Esophagus (tissue), 2 donors: ENCODE measurements around the gene ZGRF1. TPM values are rescaled to one million over a fixed set of nuclear protein-coding genes. Genes with fewer than 3 reads are reported as not detected.
"Not testable (repeated sequence)": the region's sequence is repeated elsewhere in the genome, so short reads cannot be mapped to it uniquely, and the experiment has no call there.

Source experiments
- H3K27ac ChIP-seq, 2 donors: one replicate each; pipeline ENCODE4 v1.5.1; 2013; ENCODE audit warnings: low read depth in 2 of 2, mild to moderate bottlenecking in 2 of 2, inconsistent platforms in 1 of 2, low read length in 1 of 2, moderate library complexity in 1 of 2
- H3K27me3 ChIP-seq, 2 donors: one replicate each; pipeline ENCODE4 v1.6.1; 2013; ENCODE audit warnings: low read length in 2 of 2, control low read depth in 1 of 2, mild to moderate bottlenecking in 1 of 2; ENCODE audit not compliant: insufficient read depth in 2 of 2, control insufficient read depth in 1 of 2
- H3K36me3 ChIP-seq, 2 donors: one replicate each; pipeline ENCODE4 v1.6.1; 2013; ENCODE audit warnings: low read length in 1 of 2; ENCODE audit not compliant: control insufficient read depth in 2 of 2, insufficient read depth in 2 of 2
- H3K4me1 ChIP-seq, 2 donors: one replicate each; pipeline ENCODE4 v1.6.1; 2013; ENCODE audit warnings: low read length in 1 of 2; ENCODE audit not compliant: control insufficient read depth in 2 of 2, insufficient read depth in 2 of 2
- H3K4me3 ChIP-seq, 2 donors: one replicate each; pipeline ENCODE4 v1.5.1; 2013; ENCODE audit warnings: low read length in 2 of 2, mild to moderate bottlenecking in 2 of 2, low read depth in 1 of 2, moderate library complexity in 1 of 2
- H3K9me3 ChIP-seq, 2 donors: one replicate each; pipeline ENCODE4 v1.6.1; 2013; ENCODE audit warnings: mild to moderate bottlenecking in 2 of 2, low read depth in 1 of 2, low read length in 1 of 2, moderate library complexity in 1 of 2; ENCODE audit not compliant: control insufficient read depth in 2 of 2, insufficient read depth in 1 of 2
- WGBS, 2 donors: extraction: QIAGEN DNeasy Blood & Tissue Kit; methylation state at CpG; one replicate each; pipeline ENCODE4 v1.1.7; 2013; 5-methylcytosine and 5-hydroxymethylcytosine counted together
- polyA plus RNA-seq, 2 donors: library from polyadenylated mRNA; stranded (reverse); fragments of 200-250 nt; gene quantifications; one replicate each; pipeline ENCODE4 v1.2.3, GENCODE V29; 2013
- donor health status: healthy with polysubstance abuse.
- donor health status: Bipolar disorder and iron deficiency.

ZGRF1 gene
- polyA plus RNA-seq, 2 donors: 2.7 to 4.8 TPM

GRCh38 chr4:112536123-112536522, 100.6 kb downstream of the ZGRF1 start:
- Histone ChIP-seq H3K36me3 (no peaks in the 10 kb centered on the region), H3K27me3 (no peaks in the 10 kb centered on the region), H3K27ac (no peak overlapping the region), H3K4me1 (no peaks in the 10 kb centered on the region), H3K4me3 (no peak overlapping the region), H3K9me3 (no peaks in the 10 kb centered on the region)
- 86 to 96% methylated on average over 2 of the region's 2 CpGs for WGBS, 2 donors

GRCh38 chr4:112532267-112532666, 104.4 kb downstream of the ZGRF1 start:
- Histone ChIP-seq H3K27ac (no peak overlapping the region), H3K4me3 (no peak overlapping the region), H3K9me3 (no peaks in the 10 kb centered on the region), H3K4me1 (no peaks in the 10 kb centered on the region), H3K27me3 (no peaks in the 10 kb centered on the region), H3K36me3 (no peaks in the 10 kb centered on the region)
- WGBS, 2 donors: 61 to 74% methylated on average over 3 of the region's 3 CpGs

- Histone ChIP-seq H3K4me1 (no peaks in the 10 kb centered on the region), H3K27me3 (peaks cover 0 to under 1% of the 10 kb centered on the region in 2 donors), H3K9me3 (no peaks in the 10 kb centered on the region), H3K4me3 (no peak overlapping the region), H3K36me3 (no peaks in the 10 kb centered on the region), H3K27ac (no peak overlapping the region)
- WGBS, 2 donors: 46 to 54% methylated on average over 1 of the region's 1 CpG
These were observed 105.6 kb downstream of the ZGRF1 start for GRCh38 chr4:112531146-112531545.

GRCh38 chr4:112526061-112526460, 110.6 kb downstream of the ZGRF1 start:
- no peaks in the 10 kb centered on the region for H3K36me3 ChIP-seq
- 72 to 79% methylated on average over 1 of the region's 1 CpG for WGBS, 2 donors
- peaks cover 3 to 19% of the 10 kb centered on the region in 2 donors for H3K27me3 ChIP-seq
- no peak overlapping the region for H3K27ac ChIP-seq
- H3K9me3 ChIP-seq: peaks cover under 1 to 4% of the 10 kb centered on the region in 2 donors
- no peak overlapping the region for H3K4me3 ChIP-seq
- H3K4me1 ChIP-seq: peaks cover 3 to 9% of the 10 kb centered on the region in 2 donors

GRCh38 chr4:112523764-112524505, 112.8 kb downstream of the ZGRF1 start:
- H3K9me3 ChIP-seq: peaks cover 6% of the 10 kb centered on the region in 2 donors
- no peaks in the 10 kb centered on the region for H3K36me3 ChIP-seq
- H3K4me1 ChIP-seq: peaks cover 7 to 11% of the 10 kb centered on the region in 2 donors
- WGBS, 2 donors: 2% methylated on average over 46 of the region's 46 CpGs
- H3K4me3 ChIP-seq: peak overlapping the region in 1 of 2 donors; percentile 47
- H3K27me3 ChIP-seq: peaks cover 3 to 37% of the 10 kb centered on the region in 2 donors
- no peak overlapping the region for H3K27ac ChIP-seq

- Histone ChIP-seq H3K4me1 (peaks cover 7 to 11% of the 10 kb centered on the region in 2 donors), H3K9me3 (peaks cover 6% of the 10 kb centered on the region in 2 donors), H3K27me3 (peaks cover 3 to 37% of the 10 kb centered on the region in 2 donors), H3K4me3 (peak overlapping the region in 1 of 2 donors; percentile 47), H3K36me3 (no peaks in the 10 kb centered on the region), H3K27ac (no peak overlapping the region)
- WGBS, 2 donors: 5 to 8% methylated on average over 34 to 37 of the region's 37 CpGs
These were observed 113.5 kb downstream of the ZGRF1 start for GRCh38 chr4:112523008-112523721.

GRCh38 chr4:112522431-112522830, 114.3 kb downstream of the ZGRF1 start:
- Histone ChIP-seq H3K27me3 (peaks cover 3 to 37% of the 10 kb centered on the region in 2 donors), H3K4me1 (peaks cover 7 to 11% of the 10 kb centered on the region in 2 donors)
- not testable (repeated sequence) for H3K36me3 ChIP-seq, H3K27ac ChIP-seq, H3K4me3 ChIP-seq, H3K9me3 ChIP-seq
- WGBS, 2 donors: 16 to 20% methylated on average over 17 of the region's 17 CpGs

- no peak overlapping the region for H3K27ac ChIP-seq
- peaks cover 3 to 45% of the 10 kb centered on the region in 2 donors for H3K27me3 ChIP-seq
- 8 to 11% methylated on average over 30 of the region's 30 CpGs for WGBS, 2 donors
- H3K4me3 ChIP-seq: no peak overlapping the region
- peaks cover 6% of the 10 kb centered on the region in 2 donors for H3K9me3 ChIP-seq
- no peaks in the 10 kb centered on the region for H3K36me3 ChIP-seq
- peaks cover 7 to 11% of the 10 kb centered on the region in 2 donors for H3K4me1 ChIP-seq
These were observed 115.3 kb downstream of the ZGRF1 start for GRCh38 chr4:112521123-112522023.

- Histone ChIP-seq H3K27me3 (peaks cover 0 to 49% of the 10 kb centered on the region in 2 donors), H3K9me3 (peaks cover 6% of the 10 kb centered on the region in 2 donors), H3K27ac (no peak overlapping the region), H3K36me3 (no peaks in the 10 kb centered on the region), H3K4me3 (no peak overlapping the region), H3K4me1 (peaks cover 10 to 15% of the 10 kb centered on the region in 2 donors)
- 5 to 9% methylated on average over 25 of the region's 25 CpGs for WGBS, 2 donors
These were observed 116.0 kb downstream of the ZGRF1 start for GRCh38 chr4:112520598-112521122.
